Left renal cortex interstitium (tissue), 4 donors: ENCODE data around the gene HECA. TPM values are rescaled to one million over a fixed set of nuclear protein-coding genes. Genes with fewer than 3 reads are reported as not detected.
"Not testable (repeated sequence)": the region's sequence is repeated elsewhere in the genome, so short reads cannot be mapped to it uniquely, and the experiment has no call there.

ENCODE experiments used
- DNase-seq, 4 donors: peaks; one replicate each; pipeline ENCODE4 v3.0.0-alpha.2; 2013; ENCODE audit warnings: low read depth in 4 of 4, low spot score in 2 of 4, missing footprints in 1 of 4
- polyA plus RNA-seq, 4 donors: library from polyadenylated mRNA; unstranded; fragments of 120-200 nt; gene quantifications; one replicate each; pipeline ENCODE4 v1.2.1, GENCODE V29; 2013; ENCODE audit not compliant: insufficient read length in 4 of 4

Gene HECA
- polyA plus RNA-seq, 4 donors = 14.2 to 16.7 (median 14.9) TPM

GRCh38 chr6:139135578-139136545 lies 982 bp downstream of the HECA start:
- DNase-seq = peak in 1 of 4 donors; percentile 44

GRCh38 chr6:139137706-139138105 lies 2.8 kb downstream of the HECA start:
- no peak for DNase-seq

- DNase-seq = not testable (repeated sequence)
These were observed 6.0 kb downstream of the HECA start for GRCh38 chr6:139140854-139141253.

- no peak for DNase-seq
These were observed 7.4 kb downstream of the HECA start for GRCh38 chr6:139142262-139142661.

- DNase-seq = no peak
These were observed 8.2 kb downstream of the HECA start for GRCh38 chr6:139143111-139143510.

- DNase-seq = no peak
These were observed 9.7 kb downstream of the HECA start for GRCh38 chr6:139144490-139145085.

GRCh38 chr6:139145661-139146060 lies 10.8 kb downstream of the HECA start:
- no peak for DNase-seq

- no peak for DNase-seq
These were observed 11.4 kb downstream of the HECA start for GRCh38 chr6:139146317-139146726.

- no peak for DNase-seq
These were observed 12.7 kb downstream of the HECA start for GRCh38 chr6:139147628-139148027.

GRCh38 chr6:139148557-139149235 lies 13.8 kb downstream of the HECA start:
- no peak for DNase-seq

GRCh38 chr6:139149383-139149782 lies 14.5 kb downstream of the HECA start:
- no peak for DNase-seq

GRCh38 chr6:139150920-139151319 lies 16.0 kb downstream of the HECA start:
- no peak for DNase-seq

GRCh38 chr6:139151425-139152087 lies 16.7 kb downstream of the HECA start:
- DNase-seq = no peak

- no peak for DNase-seq
These were observed 17.4 kb downstream of the HECA start for GRCh38 chr6:139152088-139152891.

- DNase-seq = no peak
These were observed 18.0 kb downstream of the HECA start for GRCh38 chr6:139152892-139153271.

GRCh38 chr6:139153855-139154254 lies 19.0 kb downstream of the HECA start:
- DNase-seq = no peak

- DNase-seq = no peak
These were observed 20.1 kb downstream of the HECA start for GRCh38 chr6:139154881-139155547.

- DNase-seq = no peak
These were observed 21.2 kb downstream of the HECA start for GRCh38 chr6:139156102-139156501.

- DNase-seq = no peak
These were observed 21.7 kb downstream of the HECA start for GRCh38 chr6:139156551-139156950.
